ENCODE measurements around the gene CLIP1.
"Not testable (repeated sequence)": the region's sequence is repeated elsewhere in the genome, so short reads cannot be mapped to it uniquely, and the experiment has no call there.

Gene CLIP1

DNA sequence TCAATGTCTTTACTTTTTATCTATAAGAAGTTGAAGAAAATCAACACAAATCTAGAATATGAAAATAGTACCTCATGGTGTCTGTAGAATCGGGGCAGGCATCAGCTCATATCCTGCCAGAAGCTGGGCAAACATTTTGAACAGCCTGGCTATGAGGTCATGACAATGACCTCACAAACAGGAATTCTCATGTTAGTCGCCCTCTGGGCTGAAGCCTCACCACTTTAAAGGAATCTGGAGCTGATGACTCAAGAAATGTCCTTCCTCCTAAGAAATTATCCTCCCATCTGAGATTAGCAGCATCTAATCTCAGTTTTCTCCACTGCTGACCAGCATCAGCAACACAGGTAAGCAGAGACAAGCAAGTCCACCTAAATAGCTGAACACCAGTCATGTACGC is 27.1 kb downstream of the CLIP1 start:
- no peak for DNase-seq (ENCODE audit: low spot score)

GRCh38 chr12:122394626-122395194 is 27.8 kb downstream of the CLIP1 start:
- DNase-seq (ENCODE audit: low spot score), result no peak

DNA sequence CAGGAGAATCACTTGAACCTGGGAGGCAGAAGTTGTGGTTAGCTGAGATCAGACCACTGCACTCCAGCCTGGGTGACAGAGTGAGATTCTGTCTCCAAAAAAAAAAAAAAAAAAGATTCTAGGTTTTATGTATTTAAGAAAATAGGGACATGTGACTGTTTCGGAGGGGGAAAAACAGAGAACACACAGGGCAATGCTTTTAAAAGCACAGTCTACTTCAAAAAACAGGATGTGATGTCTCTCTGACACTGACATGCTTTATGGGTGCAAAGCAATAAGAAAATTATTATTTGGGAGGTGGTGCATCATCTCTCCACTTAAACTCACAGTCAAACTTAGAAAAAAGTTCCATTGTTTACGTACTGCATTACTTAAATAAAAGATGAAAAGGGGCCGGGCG is 28.7 kb downstream of the CLIP1 start:
- DNase-seq (ENCODE audit: low spot score), result no peak

DNA sequence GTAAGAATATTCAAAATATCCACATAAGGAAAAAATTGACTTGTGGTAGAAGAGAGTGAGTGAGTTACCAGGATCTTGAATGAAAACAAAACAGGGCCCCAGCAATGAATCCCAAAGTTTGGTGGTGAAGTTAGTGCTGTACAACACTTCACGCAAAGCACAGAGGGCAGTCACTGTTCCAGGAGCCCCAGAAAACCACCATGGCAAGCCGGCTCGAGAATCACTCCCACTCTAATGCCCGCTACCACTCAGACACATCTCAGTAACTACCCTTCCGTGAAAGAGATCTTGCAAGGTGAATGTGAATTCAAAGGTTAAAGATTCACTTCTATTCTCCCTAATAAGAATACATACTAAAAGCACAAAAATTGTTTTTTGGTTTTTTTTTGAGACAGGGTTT is 30.1 kb downstream of the CLIP1 start:
- no peak for DNase-seq (ENCODE audit: low spot score)

- DNase-seq (ENCODE audit: low spot score), result no peak
Observed at GRCh38 chr12:122389677-122390076, 32.8 kb downstream of the CLIP1 start.

GRCh38 chr12:122387887-122388286 is 34.6 kb downstream of the CLIP1 start:
- no peak for DNase-seq (ENCODE audit: low spot score)

- no peak for DNase-seq (ENCODE audit: low spot score)
Observed at GRCh38 chr12:122385171-122386016, 37.1 kb downstream of the CLIP1 start.

DNA sequence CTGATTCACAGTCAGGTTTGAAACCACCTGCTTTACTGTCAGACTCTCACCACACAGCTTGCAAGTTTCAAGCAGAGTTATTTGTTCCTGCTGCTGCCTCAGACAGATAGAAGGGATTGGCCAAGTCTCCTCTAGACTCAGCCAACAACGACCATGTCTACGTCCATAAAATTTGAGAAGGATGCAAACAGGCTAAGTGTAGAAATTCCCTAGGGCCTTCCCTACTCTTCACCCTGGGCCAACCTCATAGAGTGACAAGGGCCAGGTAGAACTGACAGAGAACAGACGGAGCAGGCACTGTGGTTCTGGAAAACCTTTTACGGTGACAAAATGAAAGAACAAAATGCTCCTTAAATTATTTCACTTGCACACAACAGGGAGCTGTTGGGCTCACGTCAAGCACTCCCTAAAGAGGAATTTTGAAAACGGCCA is 39.5 kb downstream of the CLIP1 start:
- no peak for DNase-seq (ENCODE audit: low spot score)

- DNase-seq (ENCODE audit: low spot score), result no peak
Observed at GRCh38 chr12:122381021-122381420, 41.4 kb downstream of the CLIP1 start.

- DNase-seq (ENCODE audit: low spot score), result not testable (repeated sequence)
Observed at GRCh38 chr12:122376751-122377150, 45.7 kb downstream of the CLIP1 start.

GRCh38 chr12:122374707-122375106 is 47.8 kb downstream of the CLIP1 start:
- no peak for DNase-seq (ENCODE audit: low spot score)

DNA sequence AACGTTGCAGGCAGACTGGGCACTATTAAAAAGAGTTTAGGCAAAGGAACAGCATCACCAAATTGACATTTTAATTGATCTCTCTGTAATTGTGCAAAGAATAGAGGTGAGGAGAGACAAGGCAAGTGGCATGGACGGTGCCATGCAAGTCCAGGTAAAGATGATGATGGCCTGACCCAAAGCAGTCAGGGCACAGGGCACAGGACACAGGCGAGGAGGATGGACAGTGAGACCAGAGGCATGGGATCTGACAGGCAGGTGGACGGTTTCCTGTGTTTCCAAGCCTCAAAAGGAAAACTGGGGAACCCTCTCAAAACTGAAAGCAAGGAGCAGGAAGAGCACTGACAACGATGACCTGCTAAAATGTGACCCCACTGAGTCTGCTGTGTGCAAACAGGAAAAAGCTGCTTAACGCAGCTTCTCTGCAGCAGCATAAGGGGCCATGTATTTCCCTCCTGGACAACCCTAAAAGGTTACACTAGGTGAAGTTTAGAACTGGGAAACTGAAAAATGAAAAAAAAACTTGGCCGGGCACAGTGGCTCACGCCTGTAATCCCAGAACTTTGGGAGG is 50.9 kb downstream of the CLIP1 start:
- no peak for DNase-seq (ENCODE audit: low spot score)

GRCh38 chr12:122368361-122369073 is 54.0 kb downstream of the CLIP1 start:
- DNase-seq (ENCODE audit: low spot score), result peak; percentile 42

GRCh38 chr12:122367632-122368031 is 54.8 kb downstream of the CLIP1 start:
- DNase-seq (ENCODE audit: low spot score), result not testable (repeated sequence)

DNA sequence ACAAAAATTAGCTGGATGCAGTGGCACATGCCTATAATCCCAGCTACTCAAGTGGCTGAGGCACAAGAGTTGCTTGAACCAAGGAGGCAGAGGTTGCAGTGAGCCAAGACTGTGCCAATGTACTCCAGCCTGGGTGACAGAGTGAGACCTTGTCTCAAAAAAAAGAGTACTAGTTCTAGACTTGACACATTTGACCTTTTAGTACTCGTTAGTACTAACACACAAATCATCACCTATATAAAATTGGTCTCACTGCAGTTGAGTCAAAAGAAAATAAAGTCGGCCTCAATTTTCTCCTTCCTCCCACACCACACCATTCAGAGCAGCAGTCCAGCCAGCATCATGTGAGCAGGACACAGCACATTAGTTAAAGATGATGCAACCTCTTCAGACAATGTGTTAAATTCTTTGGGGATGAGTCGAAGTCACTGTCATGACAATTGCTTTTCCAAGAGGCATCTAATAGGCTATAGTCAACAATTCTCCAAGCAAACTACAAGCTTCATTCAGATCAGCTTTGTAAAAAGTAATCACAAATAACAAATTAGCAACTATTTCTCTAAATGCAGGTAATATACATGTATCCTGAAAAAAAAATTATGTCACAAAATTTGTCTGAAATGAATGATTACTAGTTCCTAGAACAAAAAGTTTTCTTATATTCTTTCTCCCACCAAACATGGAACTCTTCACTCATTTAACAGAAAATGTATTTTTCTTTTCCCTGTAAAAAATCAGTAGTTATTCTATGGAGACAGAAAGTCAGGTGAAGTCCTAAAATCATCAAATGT is 55.6 kb downstream of the CLIP1 start:
- DNase-seq (ENCODE audit: low spot score), result peak; percentile 89

DNA sequence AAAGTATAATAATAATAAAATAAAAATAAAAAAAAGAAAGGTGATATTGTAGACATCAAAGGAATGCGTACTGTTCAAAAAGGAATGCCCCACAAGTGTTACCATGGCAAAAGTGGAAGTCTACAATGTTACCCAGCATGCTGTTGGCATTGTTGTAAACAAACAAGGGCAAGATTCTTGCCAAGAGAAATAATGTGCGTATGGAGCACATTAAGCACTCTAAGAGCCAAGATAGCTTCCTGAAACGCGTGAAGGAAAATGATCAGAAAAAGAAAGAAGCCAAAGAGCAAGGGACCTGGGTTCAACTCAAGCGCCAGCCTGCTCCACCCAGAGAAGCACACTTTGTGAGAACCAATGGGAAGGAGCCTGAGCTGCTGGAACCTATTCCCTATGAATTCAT is 57.2 kb downstream of the CLIP1 start:
- DNase-seq (ENCODE audit: low spot score), result not testable (repeated sequence)

DNA sequence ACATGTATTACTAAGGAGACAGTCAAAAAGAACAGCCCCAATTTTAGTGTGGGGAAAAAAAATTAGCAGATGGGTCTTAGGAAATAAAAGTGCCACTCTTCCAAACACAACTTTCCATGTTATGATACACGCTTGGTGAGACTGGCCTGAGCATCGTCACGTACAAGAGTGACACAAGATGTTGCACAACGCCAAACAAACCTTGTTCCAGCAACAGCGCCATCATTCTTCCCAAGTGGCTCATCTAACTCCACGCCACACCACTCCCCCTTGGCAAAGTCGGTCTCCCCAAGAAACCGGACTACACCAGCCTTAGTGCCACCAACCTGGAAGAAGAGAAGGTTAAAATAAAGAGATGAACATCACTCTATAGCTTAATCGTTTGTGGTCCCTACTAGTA is 58.7 kb downstream of the CLIP1 start:
- no peak for DNase-seq (ENCODE audit: low spot score)

GRCh38 chr12:122362755-122363154 is 59.7 kb downstream of the CLIP1 start:
- DNase-seq (ENCODE audit: low spot score), result peak; percentile 39

DNA sequence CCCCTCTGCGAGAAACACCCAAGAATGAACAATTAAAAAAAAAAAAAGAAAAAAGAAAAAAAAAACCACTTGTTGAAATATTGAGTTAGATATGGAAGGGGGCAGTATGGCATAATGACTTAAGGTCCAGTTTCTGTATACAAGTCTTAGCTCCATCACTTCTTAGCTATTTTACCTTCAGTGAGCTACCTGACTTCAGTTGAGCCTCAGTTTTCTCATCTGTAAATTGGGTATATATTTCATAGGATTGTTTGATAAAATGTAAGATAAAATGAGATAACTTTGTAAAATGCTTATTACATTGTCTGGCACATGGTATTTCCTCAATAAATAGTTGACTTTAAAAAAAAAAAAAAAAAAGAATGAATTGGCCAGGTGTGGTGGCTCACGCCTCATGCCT is 64.1 kb downstream of the CLIP1 start:
- DNase-seq (ENCODE audit: low spot score), result not testable (repeated sequence)

GRCh38 chr12:122357536-122357935 is 64.9 kb downstream of the CLIP1 start:
- DNase-seq (ENCODE audit: low spot score), result not testable (repeated sequence)

GRCh38 chr12:122356991-122357390 is 65.5 kb downstream of the CLIP1 start:
- DNase-seq (ENCODE audit: low spot score), result not testable (repeated sequence)

GRCh38 chr12:122356192-122356635 is 66.3 kb downstream of the CLIP1 start:
- DNase-seq (ENCODE audit: low spot score), result peak; percentile 48
